Measurements from ENCODE around the gene LTBP4. TPM values are rescaled to one million over a fixed set of nuclear protein-coding genes. Genes with fewer than 3 reads are reported as not detected.
"Not testable (repeated sequence)": the region's sequence is repeated elsewhere in the genome, so short reads cannot be mapped to it uniquely, and the experiment has no call there.

Gene LTBP4
- total and polyA plus RNA-seq, 2 donors (not counting 3 experiments of a cell fraction or from before 2014, with no cell fraction given), result 25.9 to 38.0 TPM

DNA sequence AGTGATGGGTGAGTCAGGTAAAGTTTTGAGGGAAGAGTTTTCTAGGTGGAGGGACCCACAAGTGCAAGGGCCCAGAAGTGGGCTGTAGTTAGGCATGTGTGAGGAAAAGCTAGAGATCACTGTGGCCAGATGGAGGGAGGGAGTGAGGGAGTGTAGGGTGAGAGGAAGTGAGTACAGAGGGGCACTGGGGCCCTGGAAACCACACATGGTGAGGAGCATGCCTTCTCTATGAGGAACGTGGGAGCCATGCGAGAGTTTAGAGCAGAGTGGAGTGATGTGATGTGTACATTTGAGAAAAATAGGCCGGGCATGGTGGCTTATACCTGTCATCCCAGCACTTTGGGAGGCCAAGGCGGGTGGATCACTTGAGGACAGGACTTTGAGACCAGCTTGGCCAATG lies 39.2 kb upstream of the LTBP4 start:
- no peak for FAIRE-seq
- Histone ChIP-seq H3K79me2 (ENCODE audit: control insufficient read depth, insufficient read depth, low read length) (no peaks in the 10 kb centered on the region), H3K36me3 (ENCODE audit: control insufficient read depth in 2 of 2, extremely low read depth in 1 of 2, insufficient read depth in 2 of 2, low read length in 2 of 2) (no peaks in the 10 kb centered on the region), H3K27me3 (ENCODE audit: control insufficient read depth in 2 of 2, insufficient read depth in 2 of 2, low read length in 2 of 2) (peaks cover 5 to 13% of the 10 kb centered on the region in 2 experiments), H3K4me3 (replicated peaks in 1 of 3; ENCODE audit: insufficient read depth in 1 of 3, low read depth in 1 of 3, low read length in 3 of 3) (no peak overlapping the region), H3K9me1 (replicated peaks; ENCODE audit: control insufficient read depth, extremely low read depth, insufficient read depth, low read length) (no peaks in the 10 kb centered on the region), H3K27ac (ENCODE audit: insufficient read depth, low read depth, low read length) (no peak overlapping the region), H3K4me2 (ENCODE audit: insufficient read depth, low read length) (no peak overlapping the region), H3K9ac (replicated peaks; ENCODE audit: extremely low read depth, insufficient read depth, low read length) (no peak overlapping the region), H3K4me1 (ENCODE audit: control insufficient read depth, extremely low read depth, insufficient read depth, low read length) (no peaks in the 10 kb centered on the region), H2AFZ (ENCODE audit: low read depth, low read length) (no peak overlapping the region), H4K20me1 (replicated peaks; ENCODE audit: control insufficient read depth, extremely low read depth, insufficient read depth, low read length) (no peaks in the 10 kb centered on the region), H3K9me3 (replicated peaks; ENCODE audit: control insufficient read depth, insufficient read depth, low read length) (no peaks in the 10 kb centered on the region)
- POLR2A ChIA-PET, result no interaction called here
- TF ChIP-seq, protein P1, sequence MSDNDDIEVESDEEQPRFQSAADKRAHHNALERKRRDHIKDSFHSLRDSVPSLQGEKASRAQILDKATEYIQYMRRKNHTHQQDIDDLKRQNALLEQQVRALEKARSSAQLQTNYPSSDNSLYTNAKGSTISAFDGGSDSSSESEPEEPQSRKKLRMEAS (IDR thresholded peaks at IDR 0.05; ENCODE audit: insufficient read depth, insufficient read length), result no peak
- TF ChIP-seq POLR2AphosphoS5 (IDR thresholded peaks at IDR 0.05; ENCODE audit: insufficient read depth, low read depth, low read length) (no peak), POLR2A (IDR thresholded peaks at IDR 0.05; ENCODE audit: low read depth, low read length) (no peak), GATA2 (IDR thresholded peaks at IDR 0.05; ENCODE audit: insufficient read depth, insufficient read length, low read depth, low read length) (no peak), FOS (IDR thresholded peaks at IDR 0.05; ENCODE audit: borderline replicate concordance, insufficient read depth, low read length) (no peak), JUN (IDR thresholded peaks at IDR 0.05; ENCODE audit: borderline replicate concordance, insufficient read depth, insufficient read length, low read depth) (no peak)
- TF ChIP-seq, protein P2, sequence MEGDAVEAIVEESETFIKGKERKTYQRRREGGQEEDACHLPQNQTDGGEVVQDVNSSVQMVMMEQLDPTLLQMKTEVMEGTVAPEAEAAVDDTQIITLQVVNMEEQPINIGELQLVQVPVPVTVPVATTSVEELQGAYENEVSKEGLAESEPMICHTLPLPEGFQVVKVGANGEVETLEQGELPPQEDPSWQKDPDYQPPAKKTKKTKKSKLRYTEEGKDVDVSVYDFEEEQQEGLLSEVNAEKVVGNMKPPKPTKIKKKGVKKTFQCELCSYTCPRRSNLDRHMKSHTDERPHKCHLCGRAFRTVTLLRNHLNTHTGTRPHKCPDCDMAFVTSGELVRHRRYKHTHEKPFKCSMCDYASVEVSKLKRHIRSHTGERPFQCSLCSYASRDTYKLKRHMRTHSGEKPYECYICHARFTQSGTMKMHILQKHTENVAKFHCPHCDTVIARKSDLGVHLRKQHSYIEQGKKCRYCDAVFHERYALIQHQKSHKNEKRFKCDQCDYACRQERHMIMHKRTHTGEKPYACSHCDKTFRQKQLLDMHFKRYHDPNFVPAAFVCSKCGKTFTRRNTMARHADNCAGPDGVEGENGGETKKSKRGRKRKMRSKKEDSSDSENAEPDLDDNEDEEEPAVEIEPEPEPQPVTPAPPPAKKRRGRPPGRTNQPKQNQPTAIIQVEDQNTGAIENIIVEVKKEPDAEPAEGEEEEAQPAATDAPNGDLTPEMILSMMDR (IDR thresholded peaks at IDR 0.05; ENCODE audit: extremely low read depth in 1 of 2, insufficient read depth in 1 of 2, low read depth in 1 of 2, low read length in 2 of 2), result no peak
- dilution Hi-C loops (cut with MboI; ENCODE audit: extremely low pct_ligation_motif_present, low sequenced_read_pairs) (no loop called here), intact Hi-C loops (cut with micrococcal nuclease) (no loop called here)
- CTCF ChIA-PET, result interaction anchor here (1.1 kb wide), 1 partner anchor 13 kb away, joined by 3 read pairs; no protein-coding TSS in a partner anchor
- BruUV-seq (replicated peaks), result no TSS peak
- no peak for DNase-seq (ENCODE audit: low read depth, low spot score)

DNA sequence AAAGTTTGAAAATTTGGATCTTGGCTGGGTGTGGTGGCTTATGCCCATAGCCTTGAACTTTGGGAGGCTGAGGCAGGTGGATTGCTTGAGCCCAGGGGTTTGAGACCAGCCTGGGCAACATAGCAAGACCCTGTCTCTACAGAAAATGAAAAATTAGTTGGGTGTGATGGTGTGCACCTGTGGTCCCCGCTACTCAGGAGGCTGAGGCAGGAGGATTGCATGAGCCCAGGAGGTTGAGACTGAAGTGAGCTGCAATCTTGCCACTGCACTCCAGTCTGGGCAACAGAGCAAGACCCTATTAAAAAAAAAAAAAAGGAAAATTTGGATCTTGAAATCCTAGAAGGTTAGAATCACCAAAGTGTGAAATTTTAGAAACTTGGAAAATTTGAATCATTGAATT lies 36.6 kb upstream of the LTBP4 start:
- H3K36me3 ChIP-seq (ENCODE audit: control insufficient read depth in 2 of 2, extremely low read depth in 1 of 2, insufficient read depth in 2 of 2, low read length in 2 of 2); H3K27ac ChIP-seq (ENCODE audit: insufficient read depth, low read depth, low read length); intact Hi-C loops (cut with micrococcal nuclease); BruUV-seq (replicated peaks); H3K9me1 ChIP-seq (replicated peaks; ENCODE audit: control insufficient read depth, extremely low read depth, insufficient read depth, low read length); H3K9ac ChIP-seq (replicated peaks; ENCODE audit: extremely low read depth, insufficient read depth, low read length); dilution Hi-C loops (cut with MboI; ENCODE audit: extremely low pct_ligation_motif_present, low sequenced_read_pairs); H3K4me3 ChIP-seq (replicated peaks in 1 of 3; ENCODE audit: insufficient read depth in 1 of 3, low read depth in 1 of 3, low read length in 3 of 3); FAIRE-seq; H3K9me3 ChIP-seq (replicated peaks; ENCODE audit: control insufficient read depth, insufficient read depth, low read length); H2AFZ ChIP-seq (ENCODE audit: low read depth, low read length); H3K4me1 ChIP-seq (ENCODE audit: control insufficient read depth, extremely low read depth, insufficient read depth, low read length); H3K79me2 ChIP-seq (ENCODE audit: control insufficient read depth, insufficient read depth, low read length); H3K4me2 ChIP-seq (ENCODE audit: insufficient read depth, low read length); H4K20me1 ChIP-seq (replicated peaks; ENCODE audit: control insufficient read depth, extremely low read depth, insufficient read depth, low read length); DNase-seq (ENCODE audit: low read depth, low spot score): not testable (repeated sequence)
- POLR2A ChIA-PET, result interaction anchor here (0.7 kb wide), 1 partner anchor 277 kb away, joined by 4 read pairs; no protein-coding TSS in a partner anchor
- CTCF ChIA-PET, result interaction anchor here (0.8 kb wide), 1 partner anchor 8 kb away, joined by 3 read pairs; no protein-coding TSS in a partner anchor
- H3K27me3 ChIP-seq (ENCODE audit: control insufficient read depth in 2 of 2, insufficient read depth in 2 of 2, low read length in 2 of 2), result peaks cover 22 to 30% of the 10 kb centered on the region in 2 experiments

Data from endothelial cell of umbilical vein (primary cell).